NB4 (cell line): Measurements from ENCODE around the gene LRTM2.

Source experiments
- CTCF ChIP-seq: IDR thresholded peaks from one replicate; pipeline ENCODE4 v1.5.1; 2012; ENCODE audit warnings: low read depth, low read length
- MAX ChIP-seq: IDR thresholded peaks from 2 replicates; pipeline ENCODE4 v1.6.1; 2011; ENCODE audit warnings: low read depth, low read length
- POLR2A ChIP-seq: IDR thresholded peaks from 2 replicates; pipeline ENCODE4 v1.6.1; 2011; ENCODE audit warnings: mild to moderate bottlenecking; ENCODE audit not compliant: insufficient read length; ENCODE audit errors: extremely low read depth

- TF ChIP-seq CTCF (no peak), POLR2A (no peak), MAX (0 out of 2 replicates have a peak, but pooled peaks have one; percentile 21)
Observed at GRCh38 chr12:1842905-1843640, 22.7 kb downstream of the LRTM2 start.
